Type B pancreatic cell (in vitro differentiated cells): ENCODE measurements around the gene EAPP. TPM values are rescaled to one million over a fixed set of nuclear protein-coding genes. Genes with fewer than 3 reads are reported as not detected.

Experiments used
- DNase-seq: peaks from one replicate; pipeline ENCODE4 v3.0.0; 2021; ENCODE audit warnings: mixed read lengths; ENCODE audit not compliant: unreplicated experiment; ENCODE audit errors: extremely low spot score
- H3K27ac Mint-ChIP-seq: 2 replicates; pipeline ENCODE4 v1.8.0; 2021; ENCODE audit warnings: mild to moderate bottlenecking, mixed read lengths
- H3K27me3 Mint-ChIP-seq: 2 replicates; pipeline ENCODE4 v1.8.0; 2021; ENCODE audit warnings: mixed read lengths
- H3K36me3 Mint-ChIP-seq: 2 replicates; pipeline ENCODE4 v1.8.0; 2021; ENCODE audit warnings: mixed read lengths
- H3K4me1 Mint-ChIP-seq: one replicate; pipeline ENCODE4 v1.8.0; 2021; ENCODE audit warnings: mixed read lengths; ENCODE audit not compliant: unreplicated experiment
- H3K4me3 Mint-ChIP-seq: 2 replicates; pipeline ENCODE4 v1.8.0; 2021; ENCODE audit warnings: mild to moderate bottlenecking, mixed read lengths
- H3K9me3 Mint-ChIP-seq: 2 replicates; pipeline ENCODE4 v1.8.0; 2021; ENCODE audit warnings: mixed read lengths
- CTCF ChIP-seq: fragments of 200-600 bp; sonication (generic); conservative IDR thresholded peaks from 2 replicates; pipeline ENCODE4 v1.5.0; 2021; ENCODE audit warnings: antibody characterized with exemption, mild to moderate bottlenecking
- total RNA-seq: library from RNA; stranded (reverse); gene quantifications from 2 replicates; pipeline ENCODE4 v1.2.1, GENCODE V29; 2021; ENCODE audit warnings: low replicate concordance

EAPP gene
- total RNA-seq, 1 donor from 2014 or later = 36.8 TPM

GRCh38 chr14:34501004-34501580 is 38.4 kb downstream of the EAPP start:
- H3K27me3 Mint-ChIP-seq = peaks cover 3% of the 10 kb centered on the region
- H3K36me3 Mint-ChIP-seq = no peaks in the 10 kb centered on the region
- no peak overlapping the region for H3K27ac Mint-ChIP-seq
- peaks cover 16% of the 10 kb centered on the region for H3K4me1 Mint-ChIP-seq
- no peak for TF ChIP-seq CTCF
- no peak for DNase-seq
- no peaks in the 10 kb centered on the region for H3K9me3 Mint-ChIP-seq
- H3K4me3 Mint-ChIP-seq = no peak overlapping the region

- peak; percentile 37 for TF ChIP-seq CTCF
- no peak for DNase-seq
- no peak overlapping the region for H3K27ac Mint-ChIP-seq
- no peaks in the 10 kb centered on the region for H3K9me3 Mint-ChIP-seq
- H3K36me3 Mint-ChIP-seq = no peaks in the 10 kb centered on the region
- no peak overlapping the region for H3K4me3 Mint-ChIP-seq
- H3K4me1 Mint-ChIP-seq = peaks cover 16% of the 10 kb centered on the region
- peaks cover 3% of the 10 kb centered on the region for H3K27me3 Mint-ChIP-seq
Measured at GRCh38 chr14:34498684-34499412, 40.7 kb downstream of the EAPP start.

DNA sequence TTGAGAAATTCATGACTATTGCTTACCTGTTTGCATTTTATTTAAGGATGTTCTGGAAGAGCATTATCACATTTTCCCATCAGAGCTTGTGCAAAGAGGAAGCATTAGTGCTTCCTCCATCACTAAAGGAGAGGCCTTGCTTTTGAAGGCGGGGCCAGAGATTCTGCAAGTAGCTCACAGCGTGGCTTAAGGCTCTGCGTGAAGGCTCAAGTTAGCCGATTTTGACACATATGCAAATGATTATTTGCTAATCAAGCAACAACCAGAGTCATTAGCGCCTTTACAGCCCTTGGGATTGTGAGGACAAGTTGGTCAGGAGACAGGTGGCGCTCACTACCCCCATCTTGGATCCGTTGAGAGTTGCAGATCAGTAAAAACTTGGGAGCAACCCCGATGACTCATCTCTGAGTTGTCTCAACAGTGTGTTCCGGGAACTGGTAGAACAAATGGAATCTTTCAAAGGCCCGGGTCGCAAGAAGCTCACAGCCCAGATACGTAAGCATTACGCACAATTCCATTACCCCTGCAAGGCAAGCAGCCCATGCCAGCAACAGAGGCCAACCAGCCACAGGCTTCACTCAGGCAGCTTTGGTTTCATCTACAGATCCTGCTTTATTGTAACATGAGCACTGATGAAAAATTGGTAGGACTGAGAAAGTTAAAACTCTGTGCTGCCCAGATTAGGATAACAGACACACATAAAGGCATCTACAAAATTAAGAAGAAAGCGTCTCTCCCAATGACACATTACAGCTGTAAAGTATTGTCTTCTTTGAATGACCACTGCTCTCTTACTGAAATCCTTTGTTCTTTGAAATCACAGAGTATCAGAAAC is 42.6 kb downstream of the EAPP start:
- Mint-ChIP-seq H3K27ac (peak overlapping the region; percentile 74), H3K4me3 (peak overlapping the region; percentile 17), H3K27me3 (peaks cover 3% of the 10 kb centered on the region), H3K4me1 (peaks cover 11% of the 10 kb centered on the region), H3K9me3 (no peaks in the 10 kb centered on the region), H3K36me3 (no peaks in the 10 kb centered on the region)
- no peak for TF ChIP-seq CTCF
- DNase-seq = no peak

GRCh38 chr14:34496007-34496678 is 43.4 kb downstream of the EAPP start:
- Mint-ChIP-seq H3K9me3 (peaks cover 2% of the 10 kb centered on the region), H3K4me3 (no peak overlapping the region), H3K36me3 (no peaks in the 10 kb centered on the region), H3K27ac (peak overlapping the region; percentile 74), H3K4me1 (peaks cover 11% of the 10 kb centered on the region), H3K27me3 (peaks cover 3% of the 10 kb centered on the region)
- DNase-seq = no peak
- TF ChIP-seq CTCF = no peak

- no peak overlapping the region for H3K4me3 Mint-ChIP-seq
- DNase-seq = no peak
- H3K36me3 Mint-ChIP-seq = no peaks in the 10 kb centered on the region
- TF ChIP-seq CTCF = no peak
- H3K27me3 Mint-ChIP-seq = no peaks in the 10 kb centered on the region
- peak overlapping the region; percentile 50 for H3K27ac Mint-ChIP-seq
- H3K4me1 Mint-ChIP-seq = no peaks in the 10 kb centered on the region
- H3K9me3 Mint-ChIP-seq = peaks cover 5% of the 10 kb centered on the region
Measured at GRCh38 chr14:34489324-34489723, 50.2 kb downstream of the EAPP start.
